ENCODE data around the gene CYFIP1.

CYFIP1 gene

DNA sequence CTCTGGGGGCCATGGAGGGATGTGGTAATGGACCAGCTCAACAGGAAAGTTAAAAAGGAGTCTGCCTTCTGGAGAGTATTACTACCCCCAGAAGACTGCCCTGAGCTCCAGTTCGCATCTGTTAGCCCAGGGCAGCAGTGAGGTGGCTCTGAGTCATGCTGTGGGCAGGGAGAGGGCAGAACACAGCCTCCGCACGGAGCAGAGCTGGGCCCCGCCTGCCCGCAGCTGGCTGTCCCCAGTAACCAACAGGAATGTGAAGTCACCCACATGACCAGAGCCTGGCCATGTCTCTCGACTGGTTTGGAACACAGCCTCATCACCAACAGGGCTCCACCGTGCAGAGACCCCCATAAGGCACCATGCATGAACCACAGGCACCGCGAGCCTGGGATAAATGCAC, 62.1 kb downstream of the CYFIP1 start:
- DNase-seq (ENCODE audit: low read depth), result no peak

DNA sequence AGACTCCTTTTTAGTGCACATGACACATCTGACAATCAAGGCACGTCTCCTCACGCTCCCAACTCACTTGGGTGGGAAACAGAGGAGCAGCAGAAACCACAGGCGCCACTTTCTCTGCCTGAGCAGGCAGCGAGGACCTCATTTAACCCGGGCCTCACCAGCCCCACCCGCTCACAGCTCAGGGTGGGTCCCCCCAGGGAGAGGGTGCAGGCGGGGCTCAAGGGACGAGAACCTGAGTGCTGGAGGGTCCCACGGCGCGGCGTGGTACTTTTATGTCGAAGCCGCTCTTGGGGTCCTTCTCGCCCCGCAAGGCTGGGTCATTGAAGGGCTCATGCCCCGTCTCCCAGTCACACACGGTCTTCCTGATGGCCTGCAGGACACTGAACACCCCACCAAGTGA, 62.6 kb downstream of the CYFIP1 start:
- DNase-seq (ENCODE audit: low read depth), result no peak

DNA sequence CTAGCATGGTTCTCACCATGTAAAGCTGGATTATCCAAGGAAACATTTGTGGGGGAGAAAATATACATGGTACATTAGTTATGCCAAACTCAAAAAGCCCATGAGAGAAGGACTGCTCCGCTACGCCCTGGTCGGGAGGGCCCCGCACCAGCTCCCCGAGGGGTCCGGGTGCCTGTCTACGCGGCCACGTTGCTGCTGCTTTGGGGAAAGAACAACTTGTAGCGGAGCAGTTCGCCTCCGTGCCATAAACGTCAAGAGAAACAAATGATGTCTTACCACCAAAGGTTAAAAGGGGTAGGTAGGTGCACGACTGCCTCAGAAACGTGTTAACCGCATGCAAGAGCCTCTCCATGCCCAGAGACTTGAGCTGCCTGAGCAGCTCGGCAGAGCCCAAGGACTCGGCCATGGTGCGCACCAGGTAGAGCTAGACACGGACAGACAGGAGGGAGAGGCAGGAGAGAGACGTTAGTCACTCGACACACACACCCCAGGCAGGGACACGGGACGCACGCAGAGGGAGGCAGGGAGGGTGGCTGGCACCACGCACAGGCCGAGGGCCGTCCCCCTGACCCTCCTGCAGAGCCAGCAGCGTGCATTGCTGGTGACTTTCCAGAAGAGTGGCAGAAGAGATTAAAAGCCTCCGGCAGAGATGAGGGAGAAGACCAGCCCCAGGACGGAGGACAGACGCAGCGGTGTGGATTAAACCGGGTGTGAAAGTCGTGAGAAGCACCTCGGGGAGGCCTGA, 63.4 kb downstream of the CYFIP1 start:
- DNase-seq (ENCODE audit: low read depth), result no peak

DNA sequence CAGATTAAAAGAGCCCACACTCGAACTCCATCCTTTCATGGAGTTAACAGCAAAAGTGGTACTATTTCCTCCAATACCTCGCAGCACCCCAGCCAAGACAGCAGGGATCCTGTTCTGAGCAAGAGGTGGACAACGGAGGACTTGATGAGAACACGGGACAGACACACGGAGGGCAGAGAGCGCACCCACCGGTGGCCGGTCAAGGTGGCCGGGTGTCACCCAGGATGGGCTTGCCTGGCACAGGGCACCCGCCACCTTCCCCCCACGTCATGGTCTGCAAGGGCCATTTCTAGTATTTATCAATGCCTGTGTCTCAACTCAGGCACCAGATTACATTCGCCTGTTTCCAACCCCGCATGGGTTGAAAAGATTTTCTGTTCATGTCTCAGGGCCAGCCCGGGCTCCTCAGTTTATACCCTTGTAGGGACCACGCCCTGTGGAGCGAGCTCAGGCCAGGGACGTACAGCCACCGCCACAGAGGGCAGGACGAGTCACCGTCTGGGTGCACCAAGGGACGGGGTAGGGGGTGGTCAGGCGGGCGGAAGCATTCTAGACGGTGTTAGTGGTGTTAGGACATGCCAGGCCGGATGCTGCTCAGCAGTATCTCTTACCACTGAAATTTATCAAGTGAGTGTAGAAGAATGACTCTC, 64.2 kb downstream of the CYFIP1 start:
- DNase-seq (ENCODE audit: low read depth), result no peak

DNA sequence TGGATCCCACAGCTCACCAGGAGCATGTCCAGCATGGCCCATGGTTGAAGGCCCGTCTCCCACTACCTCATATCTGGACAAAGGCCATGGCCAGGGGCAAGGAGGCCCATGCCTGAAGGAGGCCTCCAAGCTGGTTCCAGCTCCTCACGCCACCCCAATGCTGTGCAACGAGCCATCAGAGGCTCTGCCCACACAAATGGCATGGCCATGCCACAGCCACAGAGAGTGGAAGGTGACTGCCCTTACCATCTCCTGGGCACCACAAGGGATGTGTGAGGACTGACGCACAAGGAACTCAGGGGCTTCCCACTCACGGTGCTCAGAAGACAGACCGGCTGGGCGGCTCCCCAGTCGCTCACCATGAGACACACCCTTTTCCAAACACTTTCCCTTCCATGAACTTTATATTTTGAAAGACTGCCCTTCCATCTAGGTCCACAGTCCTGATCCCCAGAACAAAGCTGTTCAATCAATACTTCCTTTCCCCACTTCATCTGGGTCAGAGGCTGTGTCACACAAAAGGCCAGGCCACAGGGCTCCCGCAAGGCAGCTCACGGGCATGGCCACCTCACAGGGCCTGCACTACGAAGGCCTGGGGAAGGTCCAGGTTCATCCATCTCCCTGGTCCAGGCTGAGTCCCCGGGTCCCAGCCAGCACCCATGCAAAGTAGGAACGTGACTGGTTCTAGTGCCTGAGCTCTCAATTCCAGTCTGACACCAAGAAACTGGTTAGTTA, 66.4 kb downstream of the CYFIP1 start:
- DNase-seq (ENCODE audit: low read depth), result no peak

DNA sequence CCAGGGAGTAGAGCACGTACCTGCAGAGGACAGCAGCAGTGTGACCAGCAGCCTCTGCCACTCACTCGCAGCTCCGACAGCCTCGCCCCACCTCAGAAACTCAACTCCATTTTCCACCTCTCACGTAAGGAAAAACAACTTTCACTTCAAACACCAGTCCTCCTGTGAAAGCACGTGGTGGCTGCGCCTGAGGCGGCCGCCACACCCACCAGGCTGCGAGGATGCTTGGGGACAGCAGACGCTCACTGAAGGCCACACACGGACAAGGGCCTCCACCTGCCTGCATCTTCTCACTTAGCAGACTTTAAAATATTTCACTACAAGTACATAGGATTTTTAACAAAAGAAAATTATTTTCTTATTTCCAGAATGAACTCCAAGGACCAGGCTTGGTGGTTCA, 67.9 kb downstream of the CYFIP1 start:
- DNase-seq (ENCODE audit: low read depth), result no peak

DNA sequence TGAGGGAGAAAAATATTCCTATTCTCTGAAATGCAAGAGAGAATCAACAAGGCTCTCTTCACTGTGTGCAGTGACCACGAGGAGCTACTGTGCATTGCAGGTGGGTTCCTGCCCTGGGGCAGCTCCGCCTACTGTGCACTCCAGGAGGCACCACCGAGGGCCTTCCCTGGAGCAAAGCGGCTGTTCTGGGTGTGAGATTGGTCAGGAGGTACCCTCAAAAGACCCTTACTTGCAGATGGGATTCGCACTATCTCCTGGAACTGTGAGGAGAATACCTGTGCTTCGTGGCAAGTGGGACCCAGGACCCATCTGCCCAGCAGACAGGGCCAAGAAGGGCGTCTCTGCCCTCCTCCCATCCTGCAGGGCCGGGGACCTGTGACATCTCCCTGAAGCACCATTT, 68.9 kb downstream of the CYFIP1 start:
- DNase-seq (ENCODE audit: low read depth), result no peak

DNA sequence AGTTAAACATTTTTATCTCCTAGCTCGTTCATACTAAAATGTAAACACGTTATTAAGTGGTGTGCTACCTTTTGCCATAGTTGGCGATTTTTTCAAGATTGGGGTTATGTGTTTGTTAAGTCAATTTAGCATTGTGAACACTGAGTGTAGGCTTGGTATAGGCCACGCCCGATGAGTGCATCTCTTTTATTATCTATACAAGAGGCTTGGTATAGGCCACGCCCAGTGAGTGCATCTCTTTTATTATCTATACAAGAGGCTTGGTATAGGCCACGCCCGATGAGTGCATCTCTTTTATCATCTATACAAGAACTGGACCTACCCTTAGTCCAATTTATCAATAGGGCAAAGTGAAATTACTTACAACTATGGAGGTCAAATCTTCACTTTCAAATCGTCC, 71.3 kb downstream of the CYFIP1 start:
- no peak for DNase-seq (ENCODE audit: low read depth)

DNA sequence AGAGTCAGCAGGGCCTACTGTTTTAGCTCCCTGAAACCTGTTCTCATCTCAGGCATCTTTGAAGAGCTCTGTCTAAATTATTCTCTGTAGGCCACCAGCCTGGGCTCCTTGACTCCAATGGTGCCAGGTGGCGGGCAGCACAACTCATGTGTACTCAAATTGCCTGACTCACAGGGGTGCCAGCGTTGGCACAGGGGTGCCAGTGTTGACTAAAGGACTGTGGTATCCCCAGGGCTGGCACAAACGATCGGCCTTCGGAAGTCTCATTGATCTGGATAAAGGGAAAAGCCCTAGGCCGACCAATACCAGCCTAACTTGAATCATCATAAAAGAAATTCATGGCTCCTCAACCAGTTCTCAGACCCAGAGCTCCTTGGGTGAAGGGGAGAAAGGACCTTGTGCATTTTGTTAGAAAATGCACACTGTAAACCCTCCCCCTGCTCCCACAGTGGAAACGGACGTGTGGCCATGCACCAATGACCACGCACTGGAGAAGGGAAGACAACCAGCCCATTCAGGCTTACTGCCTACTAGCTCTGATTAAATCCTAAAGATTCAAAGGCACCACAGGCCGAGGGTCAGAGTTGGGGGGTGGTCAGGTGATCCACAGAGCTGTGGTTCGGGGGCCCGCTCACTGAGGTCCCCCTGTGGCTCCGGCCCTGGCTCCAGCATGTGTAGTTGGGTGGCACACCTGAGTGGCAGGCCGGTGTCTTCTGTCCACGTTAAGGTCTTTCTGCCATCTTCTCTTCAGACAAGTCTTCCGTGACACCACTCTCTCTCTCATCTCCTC, 72.8 kb downstream of the CYFIP1 start:
- no peak for DNase-seq (ENCODE audit: low read depth)

DNA sequence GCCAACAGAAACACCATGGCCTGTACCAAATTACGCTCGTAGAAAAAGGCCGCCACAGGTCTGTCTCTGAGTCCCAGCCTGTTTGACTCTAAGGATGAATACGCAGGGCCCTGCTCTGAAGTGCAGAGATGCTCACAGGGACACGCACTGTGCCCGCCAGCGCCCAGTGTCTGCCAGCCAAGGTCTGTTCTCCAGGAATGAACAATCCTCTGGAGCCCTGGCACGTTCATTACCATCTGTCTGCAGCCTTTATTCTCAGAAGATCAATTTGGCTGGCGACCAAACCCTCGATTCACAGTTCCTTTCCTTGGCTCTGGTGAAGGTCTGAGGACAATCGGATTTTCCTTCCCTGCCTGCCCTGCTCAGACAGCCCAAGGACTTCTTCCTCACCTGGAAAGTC, 75.4 kb downstream of the CYFIP1 start:
- no peak for DNase-seq (ENCODE audit: low read depth)

DNA sequence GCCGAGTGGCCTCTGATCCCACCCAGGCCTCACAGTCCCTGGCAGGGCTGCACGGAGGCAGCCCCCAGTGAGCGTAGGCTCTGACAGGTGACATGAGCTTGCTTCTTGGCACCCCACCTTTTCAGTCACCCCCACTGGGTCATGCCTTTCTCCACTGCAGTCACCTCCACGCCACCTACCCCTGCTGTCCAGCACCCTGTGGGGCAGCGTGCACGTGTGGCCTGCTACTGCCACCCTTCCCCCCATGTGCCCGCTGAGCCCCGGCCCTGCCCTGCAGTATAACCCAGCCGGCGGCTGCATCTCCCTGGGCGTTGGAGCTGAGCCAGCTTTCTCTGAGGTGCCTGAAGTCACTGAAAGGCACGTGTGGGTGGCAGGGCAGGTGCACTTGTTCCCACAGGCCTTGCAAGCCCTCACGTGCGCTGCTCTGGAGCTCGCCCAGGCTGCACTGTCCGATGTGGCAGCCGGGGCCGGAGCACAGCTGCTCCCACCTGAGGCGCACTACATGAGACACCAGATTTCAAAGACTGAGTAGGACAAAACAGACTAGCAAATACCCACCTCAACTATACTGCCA, 76.1 kb downstream of the CYFIP1 start:
- no peak for DNase-seq (ENCODE audit: low read depth)

DNA sequence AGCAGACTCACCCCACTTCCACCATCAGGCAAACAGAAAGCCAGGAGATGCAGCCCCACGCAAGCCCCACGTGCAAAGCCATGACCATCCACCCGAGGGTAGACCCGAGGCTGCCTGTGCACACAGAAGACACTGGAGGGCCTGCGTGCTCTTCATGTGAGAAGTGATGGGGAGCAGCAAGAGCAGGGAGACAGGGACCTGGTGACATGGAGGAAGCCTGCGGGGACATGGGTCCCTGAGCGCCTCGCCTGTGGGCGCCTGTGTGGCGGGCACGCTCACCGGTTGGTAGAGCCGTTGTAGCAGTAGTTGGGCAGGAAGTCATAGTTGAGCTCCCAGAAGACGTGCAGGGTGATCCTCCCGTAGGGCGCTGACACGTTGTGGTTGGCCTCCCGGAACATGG, 76.7 kb downstream of the CYFIP1 start:
- no peak for DNase-seq (ENCODE audit: low read depth)

DNA sequence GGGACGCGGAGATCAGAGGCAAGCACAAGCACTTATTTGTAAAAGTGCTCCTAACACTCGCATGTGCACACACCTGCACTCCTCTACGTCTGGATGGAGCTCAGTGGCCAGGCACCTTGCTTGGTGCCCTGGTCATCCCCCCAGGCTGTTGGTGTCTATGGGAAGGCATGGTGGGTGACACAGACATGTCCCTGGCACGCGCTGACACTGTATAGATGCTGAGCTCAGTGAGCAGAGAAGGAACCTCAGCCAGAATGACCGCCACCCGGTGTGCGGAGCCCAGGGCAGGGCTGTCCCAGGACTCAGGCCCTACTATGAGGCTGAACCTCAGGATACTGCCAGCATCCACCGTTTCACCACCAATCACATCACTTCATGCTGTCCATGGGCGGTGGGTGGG, 77.2 kb downstream of the CYFIP1 start:
- no peak for DNase-seq (ENCODE audit: low read depth)

DNA sequence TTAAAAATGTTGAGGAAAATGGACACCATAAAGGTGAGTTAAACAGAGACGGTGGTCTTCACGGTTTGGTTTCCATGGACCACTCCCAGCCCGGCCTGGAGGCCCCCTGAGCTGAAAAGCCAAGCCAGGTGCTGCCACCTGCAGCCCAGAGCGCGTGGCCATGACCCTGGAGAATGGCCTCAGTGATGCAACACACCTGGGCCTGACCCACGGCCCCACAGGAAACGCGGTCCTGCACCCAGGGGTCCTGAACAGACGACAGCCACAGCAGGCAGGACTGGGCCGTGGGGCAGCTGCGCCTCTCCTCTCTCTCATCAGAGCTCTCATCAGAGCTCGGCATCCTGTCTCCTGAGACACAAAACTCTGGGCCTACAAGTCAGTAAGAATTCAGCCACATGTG, 77.6 kb downstream of the CYFIP1 start:
- no peak for DNase-seq (ENCODE audit: low read depth)

DNA sequence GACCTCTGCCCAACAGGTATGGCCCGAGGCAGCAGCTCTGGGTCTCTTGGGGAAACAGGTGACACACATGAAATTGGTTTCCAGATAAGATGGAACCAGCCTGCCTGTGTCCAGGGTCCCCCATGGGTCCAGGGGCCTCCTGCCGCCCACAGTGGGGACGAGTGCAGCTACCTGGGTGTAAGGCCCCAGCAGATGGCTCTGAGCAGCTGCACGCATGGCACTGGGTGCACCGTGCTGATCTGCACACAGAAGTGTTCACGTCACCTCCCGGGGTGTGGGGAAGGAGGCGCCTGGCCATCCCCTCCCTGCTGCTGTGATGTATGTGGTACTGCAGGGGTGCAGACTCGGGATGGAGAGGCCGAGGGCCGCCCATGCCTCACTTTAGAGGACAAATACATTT, 78.1 kb downstream of the CYFIP1 start:
- DNase-seq (ENCODE audit: low read depth), result no peak

DNA sequence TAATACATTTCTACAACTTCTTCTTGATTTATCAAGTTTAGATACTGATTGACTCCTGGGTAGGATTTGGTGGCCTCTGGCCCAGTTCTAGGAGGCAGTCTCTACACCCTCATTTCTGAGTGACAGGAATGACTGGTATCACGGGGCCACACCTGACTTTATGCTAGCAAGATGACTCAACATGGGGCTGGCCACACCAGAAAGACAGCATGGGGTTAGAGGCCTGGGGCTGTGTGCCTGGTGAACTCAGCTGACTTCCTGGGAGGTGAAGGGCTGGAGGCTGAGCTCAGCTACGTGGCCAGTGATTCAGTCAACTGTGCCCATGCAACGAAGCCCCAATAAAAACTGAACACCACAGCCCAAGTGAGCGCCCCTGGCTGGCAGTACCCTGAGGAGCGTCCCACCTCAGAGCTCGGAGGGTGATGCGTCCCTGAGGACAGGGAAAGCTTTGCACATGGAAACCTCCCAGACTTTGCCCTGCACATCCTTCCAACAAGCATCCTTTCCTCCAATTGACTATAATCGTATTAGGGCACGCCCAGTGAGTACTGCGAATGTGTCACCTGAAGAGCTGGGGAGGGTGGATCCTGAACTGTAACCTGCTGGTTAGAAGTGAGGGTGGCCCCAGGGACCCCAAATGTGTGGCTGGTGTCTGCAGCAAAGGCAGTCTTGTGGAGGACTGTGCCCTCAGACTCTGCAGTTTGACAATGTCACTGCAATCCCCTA, 84.5 kb downstream of the CYFIP1 start:
- DNase-seq (ENCODE audit: low read depth), result no peak

DNA sequence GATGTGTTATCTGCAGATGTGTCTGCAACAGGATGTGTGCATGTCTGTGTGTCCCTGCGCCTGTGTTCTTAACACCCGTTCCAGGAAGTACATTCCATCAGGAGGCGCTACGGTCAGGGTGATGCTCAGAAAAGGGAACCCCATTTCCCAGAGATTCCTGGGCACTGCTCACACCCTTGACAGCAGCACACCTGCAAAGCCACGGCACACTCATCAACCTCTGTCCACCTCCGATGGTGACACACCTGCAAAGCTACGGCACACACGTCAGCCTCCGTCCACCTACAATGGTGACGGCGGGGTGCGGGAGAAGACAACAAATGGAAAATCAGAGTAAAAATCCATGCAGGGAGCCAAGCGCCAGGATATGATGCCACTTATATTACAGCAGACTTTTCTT, 86.3 kb downstream of the CYFIP1 start:
- no peak for DNase-seq (ENCODE audit: low read depth)

DNA sequence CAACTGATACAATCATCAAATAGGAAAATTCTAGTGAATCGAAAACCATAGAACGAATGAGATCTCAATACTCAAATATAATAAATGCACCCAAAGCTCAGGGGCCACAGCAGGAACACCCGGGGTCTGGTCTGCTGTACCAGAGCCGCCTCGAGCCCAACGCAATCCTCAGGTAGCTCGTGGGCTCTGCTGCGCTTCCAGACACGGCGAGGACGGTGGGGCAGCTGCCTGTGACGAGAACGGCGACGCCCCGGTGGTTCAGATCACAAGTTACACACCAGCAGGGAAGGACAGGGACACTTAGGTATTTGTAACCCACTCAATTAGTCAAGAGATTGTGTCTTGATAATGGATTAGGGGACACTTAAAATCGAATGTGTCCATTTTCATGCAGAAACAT, 87.1 kb downstream of the CYFIP1 start:
- DNase-seq (ENCODE audit: low read depth), result no peak

DNA sequence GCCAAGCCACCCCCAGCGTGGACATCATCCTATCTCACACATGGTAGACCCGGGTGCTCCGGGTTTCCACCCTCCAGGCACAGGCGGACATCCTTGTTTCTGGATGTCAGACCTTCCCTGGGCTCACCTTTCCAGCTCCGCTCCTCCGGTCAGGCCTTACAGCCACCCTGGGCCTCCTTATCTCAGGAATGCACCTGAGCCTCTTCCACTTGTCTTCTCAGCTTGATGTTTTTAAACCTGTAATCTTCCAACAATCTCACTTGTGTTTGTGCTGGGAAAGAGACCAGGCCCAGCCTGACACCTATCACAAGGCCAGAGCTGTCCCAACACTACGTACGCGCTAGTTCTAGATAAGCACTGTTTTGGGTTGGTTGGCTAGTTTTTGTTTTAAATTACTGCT, 87.8 kb downstream of the CYFIP1 start:
- no peak for DNase-seq (ENCODE audit: low read depth)

DNA sequence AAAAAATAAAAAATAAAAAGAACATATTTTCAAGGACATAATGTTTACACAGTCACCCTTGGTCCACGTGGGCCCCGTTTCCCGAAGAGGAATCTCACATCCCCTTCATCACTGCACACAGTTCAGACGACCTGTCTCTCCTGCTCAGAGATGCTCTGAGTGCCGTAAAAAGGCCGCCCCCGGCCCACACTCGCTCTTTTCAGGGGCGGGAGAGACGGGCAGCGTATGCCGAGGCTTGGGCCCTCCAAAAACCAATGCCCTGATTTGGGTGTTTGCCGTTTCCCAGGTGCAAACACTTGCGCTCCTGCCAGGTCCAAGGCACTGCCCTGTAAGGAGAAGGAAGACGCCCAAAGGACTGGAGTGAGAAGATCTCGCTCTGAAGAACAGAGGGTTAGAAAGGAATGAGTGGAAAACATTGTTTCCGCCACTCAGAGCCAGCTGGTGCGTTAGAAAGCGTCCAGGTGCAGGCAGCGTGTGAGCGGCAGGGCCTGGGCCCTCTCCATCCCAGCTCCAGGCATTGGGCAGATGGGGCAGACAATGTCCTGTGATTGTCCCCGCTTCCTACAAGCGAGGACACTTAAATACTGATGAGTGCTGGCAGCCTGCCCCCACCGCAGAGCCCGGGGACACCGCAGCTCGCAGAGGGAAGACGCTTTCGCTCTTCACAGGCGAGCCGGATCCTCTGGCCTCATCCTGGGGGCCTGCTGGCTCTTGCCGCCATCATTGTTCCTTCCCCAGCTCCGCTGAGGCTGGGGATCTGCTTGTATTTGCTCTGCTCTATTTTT, 88.5 kb downstream of the CYFIP1 start:
- no peak for DNase-seq (ENCODE audit: low read depth)

DNA sequence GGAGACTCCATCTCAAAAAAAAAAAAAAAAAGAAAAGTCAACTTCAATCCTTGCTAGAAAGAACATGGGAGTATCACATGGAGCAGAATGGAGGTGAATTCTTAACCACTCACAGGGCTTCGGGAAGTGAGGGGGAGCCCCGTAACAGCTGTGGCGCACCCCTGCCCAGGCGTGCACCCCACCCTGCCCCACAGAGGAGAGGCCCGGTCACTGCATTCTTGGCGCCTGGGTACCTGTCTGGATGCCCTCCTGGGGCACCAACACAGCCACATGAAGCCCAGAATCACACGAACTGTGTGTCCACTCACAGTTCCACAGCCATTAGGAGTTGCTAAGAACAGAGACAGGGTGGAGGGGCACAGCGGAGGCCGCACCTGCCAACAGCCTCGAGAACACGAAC, 89.9 kb downstream of the CYFIP1 start:
- DNase-seq (ENCODE audit: low read depth), result no peak

All from activated T-helper 9 cell treated with anti-CD3 and anti-CD28 coated beads, Interleukin-2, amount 50 U/mL, for 16 hours (primary cell).